ENCODE results near the gene TMPRSS4.

TMPRSS4 gene

DNA sequence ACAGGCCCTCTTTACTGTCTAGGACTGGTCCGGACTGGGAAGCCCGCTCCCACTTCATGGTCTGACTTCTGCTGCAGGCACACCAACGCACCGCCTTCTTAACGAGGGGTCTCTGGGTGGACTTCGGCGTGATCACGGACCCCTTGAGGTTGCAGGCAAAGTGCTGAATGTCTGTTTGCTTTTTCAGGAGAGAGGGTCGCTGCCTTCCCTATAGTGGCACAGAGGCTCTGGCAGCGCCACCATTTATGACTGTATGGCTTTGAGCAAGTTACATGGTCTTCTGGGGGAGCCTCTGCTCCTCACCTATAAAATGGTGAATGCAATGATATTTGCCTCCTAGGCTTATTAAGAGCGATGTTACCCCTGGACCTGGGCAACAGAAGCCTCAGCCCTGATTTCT is 77.1 kb downstream of the TMPRSS4 start:
- DNase-seq (ENCODE audit: low spot score) = no peak

DNA sequence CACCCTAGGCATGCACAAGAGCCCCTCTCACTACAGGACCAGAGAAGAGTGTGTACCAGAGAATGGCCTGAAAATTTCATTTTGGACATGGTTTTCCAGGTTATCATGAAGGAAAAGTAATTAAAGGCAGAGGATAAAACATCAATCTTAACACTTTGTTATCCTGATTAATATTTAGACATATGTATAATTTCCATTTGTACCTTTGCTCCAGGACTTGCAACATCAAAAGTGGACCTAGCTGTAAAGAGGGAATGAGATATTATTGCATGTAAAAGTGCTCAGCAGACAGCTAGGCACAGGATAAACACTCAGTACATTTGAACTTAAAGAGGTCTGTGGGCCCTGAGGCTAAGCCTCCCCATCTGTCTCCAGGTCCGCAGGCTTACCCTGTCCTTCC is 77.8 kb downstream of the TMPRSS4 start:
- DNase-seq (ENCODE audit: low spot score) = no peak

DNA sequence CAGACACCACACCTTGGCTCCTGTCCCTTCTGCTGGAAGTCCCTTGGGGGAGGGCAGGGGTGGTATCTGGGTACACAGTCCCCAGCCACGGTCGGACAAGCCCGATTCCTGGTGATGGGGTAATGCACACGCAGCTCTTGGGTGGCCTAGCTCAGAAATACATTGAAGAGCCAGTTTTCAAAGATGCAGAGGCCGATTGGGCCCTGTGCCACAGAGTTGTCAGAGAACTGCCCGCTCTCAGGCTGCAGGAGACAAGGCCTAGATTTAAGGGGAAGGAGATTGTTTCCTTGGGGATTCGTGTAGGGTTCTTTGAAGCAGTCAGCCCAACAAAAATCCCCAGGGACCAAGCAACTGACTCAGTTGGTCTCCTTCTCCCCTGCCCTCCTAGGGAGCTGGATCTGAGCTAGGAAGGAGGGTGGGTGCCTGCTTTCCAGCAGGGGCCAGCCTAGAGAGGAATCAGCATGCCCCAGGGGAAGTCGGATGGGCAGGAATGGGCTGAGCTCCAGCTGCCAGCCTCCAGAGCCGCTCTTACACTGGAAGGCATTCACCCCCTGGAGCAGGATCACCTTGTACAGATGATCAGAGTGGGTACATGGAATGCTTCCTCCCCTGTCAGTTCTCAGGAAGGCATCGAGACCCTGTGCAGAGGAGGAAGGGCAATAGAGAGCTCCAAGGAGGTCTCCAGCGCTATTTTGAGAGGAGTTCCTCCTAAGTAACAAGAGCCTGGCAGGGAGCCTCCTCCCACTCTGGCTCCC is 79.1 kb downstream of the TMPRSS4 start:
- DNase-seq (ENCODE audit: low spot score) = no peak

DNA sequence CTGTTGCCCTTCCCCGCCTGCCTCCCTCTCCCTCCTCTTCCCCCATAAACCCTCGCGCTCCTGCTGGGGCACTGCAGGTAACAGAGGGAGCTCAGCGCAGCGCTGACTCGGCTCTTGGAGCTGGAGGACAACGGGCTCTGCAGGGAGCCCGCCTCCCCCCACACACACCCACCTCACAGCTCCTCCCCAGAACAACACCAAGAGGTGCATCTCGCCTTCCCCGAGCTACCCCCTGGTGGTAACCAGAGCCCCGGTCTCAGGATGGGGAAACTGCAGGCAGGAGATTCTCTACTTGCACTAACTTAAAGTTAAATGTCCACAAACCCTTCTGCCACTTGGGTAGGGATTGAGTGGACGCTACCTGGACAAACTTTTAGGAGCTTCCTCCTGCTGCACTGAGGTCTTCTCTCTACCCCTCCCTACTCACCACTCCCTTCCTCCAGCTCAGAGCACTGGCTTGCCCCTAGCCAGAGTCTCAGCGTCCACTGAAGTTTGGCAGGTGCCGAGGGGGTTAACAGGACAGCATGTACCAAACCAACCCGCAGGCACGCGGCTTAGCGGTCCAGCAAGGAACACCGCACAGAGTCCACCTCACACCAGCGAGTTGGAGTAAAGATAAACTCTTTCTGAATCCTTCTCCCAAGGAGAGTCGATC is 79.8 kb downstream of the TMPRSS4 start:
- DNase-seq (ENCODE audit: low spot score) = peak; percentile 57

DNA sequence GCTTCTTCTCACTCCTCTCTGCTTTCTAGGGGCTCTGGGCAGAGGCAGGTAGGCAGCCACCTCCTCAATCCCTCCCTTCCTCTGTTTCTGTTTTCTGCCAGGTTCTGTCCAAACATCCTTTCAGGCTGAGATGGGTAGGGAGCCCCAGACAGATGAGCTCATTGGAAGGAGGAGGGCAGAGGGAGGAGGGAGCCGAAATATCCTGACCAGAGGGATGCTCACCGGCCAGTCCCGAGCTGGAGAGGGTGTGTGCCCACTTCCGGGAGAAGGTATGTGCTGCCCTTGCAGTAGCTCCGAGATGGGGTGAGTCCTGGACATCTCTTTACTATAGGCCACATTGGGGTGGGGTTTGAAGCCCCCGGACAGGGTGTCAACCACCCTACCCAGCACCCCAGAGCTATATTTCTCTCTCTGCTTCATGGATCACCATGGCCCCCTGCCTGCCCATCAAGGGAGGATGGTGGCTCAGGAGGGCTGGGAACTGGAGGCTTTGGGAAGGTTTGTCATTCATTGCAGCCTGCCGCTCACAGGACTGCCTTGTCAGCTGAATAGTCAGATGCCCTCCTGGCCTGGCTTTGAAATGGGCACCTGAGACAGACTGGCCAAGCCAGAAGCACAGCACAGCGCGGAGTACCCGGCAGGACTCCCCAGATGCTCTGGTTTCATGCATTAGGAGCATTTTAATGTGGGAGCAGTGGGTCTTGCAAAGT is 80.5 kb downstream of the TMPRSS4 start:
- no peak for DNase-seq (ENCODE audit: low spot score)

DNA sequence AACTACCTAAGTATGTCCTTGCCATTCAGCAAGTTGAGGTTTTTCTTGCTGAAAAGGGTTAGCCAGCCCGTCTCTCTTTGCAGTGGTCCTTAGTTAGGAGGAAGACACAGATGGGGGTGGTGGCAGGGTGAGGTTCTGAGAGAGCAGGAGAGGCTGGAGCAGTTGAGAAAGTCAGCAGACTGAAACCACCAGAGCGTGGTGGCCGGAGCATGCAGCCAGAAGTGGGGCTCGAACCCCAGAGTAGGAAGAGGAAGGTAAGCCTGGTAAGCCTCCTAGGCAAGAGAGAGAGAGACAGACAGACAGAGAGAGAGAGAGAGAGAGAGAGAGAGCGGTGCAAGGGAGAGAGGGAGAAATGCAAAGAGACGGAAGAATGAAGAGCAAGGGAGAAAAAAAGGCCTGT is 84.9 kb downstream of the TMPRSS4 start:
- DNase-seq (ENCODE audit: low spot score) = no peak

DNA sequence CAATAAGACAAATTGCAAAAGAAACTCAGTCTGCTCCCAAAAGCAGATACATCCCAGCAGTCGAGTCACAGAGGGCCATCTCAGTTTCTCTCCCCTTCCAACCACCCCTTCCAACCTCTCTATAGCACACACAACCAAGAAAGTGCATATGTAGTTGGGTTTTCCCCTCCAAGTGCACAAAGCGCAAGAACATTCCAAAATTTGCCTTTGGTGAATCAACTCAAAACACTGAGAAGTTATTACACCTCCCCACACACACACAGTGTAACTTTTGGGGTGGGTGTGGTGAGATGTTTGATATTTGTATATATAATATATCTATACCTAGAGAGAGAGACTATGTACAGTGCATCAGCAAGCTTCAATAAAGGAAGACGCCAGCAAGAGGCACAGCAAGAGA is 86.0 kb downstream of the TMPRSS4 start:
- DNase-seq (ENCODE audit: low spot score) = no peak

DNA sequence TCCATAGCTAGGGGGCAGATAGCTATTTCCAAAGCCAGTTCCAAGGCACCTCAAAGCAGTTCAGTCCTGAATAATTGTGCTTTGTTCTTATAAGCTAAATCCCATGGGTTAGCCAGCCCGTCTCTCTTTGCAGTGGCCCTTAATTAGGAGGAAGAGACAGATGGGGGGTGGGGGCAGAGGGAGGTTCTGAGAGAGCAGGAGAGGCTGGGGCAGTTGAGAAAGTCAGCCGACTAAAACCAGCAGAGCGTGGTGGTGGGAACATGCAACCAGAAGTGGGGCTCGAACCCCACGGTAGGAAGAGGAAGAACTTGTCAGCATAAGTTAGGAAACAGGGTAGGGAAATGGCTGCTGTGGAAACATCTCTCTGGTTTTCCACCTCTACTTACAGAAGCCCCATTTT is 86.6 kb downstream of the TMPRSS4 start:
- no peak for DNase-seq (ENCODE audit: low spot score)

DNA sequence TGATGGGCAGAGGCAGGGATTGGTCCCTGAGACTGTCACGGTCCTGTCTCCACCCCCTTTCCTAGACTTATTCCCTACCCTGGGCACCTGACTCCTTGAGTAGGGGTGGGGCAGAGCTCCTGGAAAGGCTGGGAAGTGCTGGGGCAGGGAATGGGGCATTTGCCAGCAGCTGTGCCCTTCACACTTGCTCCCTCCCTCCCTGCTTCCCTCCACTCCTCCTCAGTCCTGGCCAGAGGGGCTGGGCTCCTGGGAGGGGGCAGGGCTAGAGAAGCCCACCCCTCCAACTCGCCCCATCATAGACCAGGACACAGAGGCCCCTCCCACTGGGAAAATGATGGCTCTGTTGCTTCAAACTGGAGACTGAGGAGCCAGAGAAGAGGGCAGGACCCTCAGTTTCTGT is 88.0 kb downstream of the TMPRSS4 start:
- DNase-seq (ENCODE audit: low spot score) = no peak

DNA sequence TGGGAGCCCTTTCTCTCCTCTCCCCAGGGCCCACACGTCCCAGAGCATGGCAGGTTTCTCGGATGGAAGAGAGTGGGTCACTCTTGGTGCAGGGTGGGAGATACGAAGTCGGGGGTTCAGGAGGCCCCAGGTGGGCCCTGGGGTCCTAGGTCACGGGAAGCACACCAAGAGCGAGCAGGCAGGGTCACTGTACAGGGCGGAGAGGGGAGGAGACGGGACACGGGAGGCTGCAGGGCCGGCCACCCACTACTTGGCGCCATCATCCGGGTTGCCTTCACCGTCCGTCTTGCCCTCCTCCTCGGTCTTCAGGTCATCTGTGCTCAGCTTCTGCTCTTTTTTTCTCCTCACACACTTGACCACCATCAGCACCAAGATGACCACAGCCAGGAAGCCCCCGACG is 89.8 kb downstream of the TMPRSS4 start:
- DNase-seq (ENCODE audit: low spot score) = no peak

DNA sequence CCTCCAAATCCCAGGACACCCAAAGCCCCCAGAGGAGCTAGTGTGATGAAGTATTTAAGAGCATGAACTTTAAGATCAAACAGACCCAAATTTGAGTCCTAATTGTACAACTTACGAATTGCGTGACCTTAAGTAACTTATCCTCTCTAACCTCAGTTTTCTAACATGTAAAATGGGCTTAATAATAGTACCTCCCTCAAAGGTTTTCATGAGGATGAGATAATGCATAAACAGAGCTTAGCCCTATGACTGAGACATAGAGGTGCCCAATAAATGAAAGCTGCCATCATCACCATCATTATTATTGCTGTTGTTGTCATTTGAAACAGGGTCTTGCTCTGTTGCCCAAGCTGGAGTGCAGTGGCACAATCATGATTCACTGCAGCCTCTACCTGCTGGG is 90.4 kb downstream of the TMPRSS4 start:
- no peak for DNase-seq (ENCODE audit: low spot score)

DNA sequence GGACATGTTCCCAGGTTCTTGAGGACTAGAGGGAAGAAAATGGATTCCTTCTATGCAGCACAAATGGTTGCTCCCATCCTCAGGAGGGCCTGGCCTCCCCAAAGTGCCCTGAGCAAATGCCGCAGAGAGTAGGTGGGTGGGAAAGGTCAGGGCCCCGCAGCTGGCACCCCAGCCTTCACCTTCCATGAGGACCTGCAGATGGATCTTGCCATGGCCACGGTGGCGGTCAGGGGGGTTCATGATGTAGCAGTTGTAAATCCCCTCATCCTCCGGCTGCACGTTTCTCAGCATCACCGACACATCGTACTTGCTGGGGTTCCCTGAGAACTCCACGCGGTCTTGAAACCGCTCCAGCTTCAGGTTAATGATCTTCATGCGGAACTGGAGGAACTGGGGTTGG is 91.0 kb downstream of the TMPRSS4 start:
- DNase-seq (ENCODE audit: low spot score) = no peak

DNA sequence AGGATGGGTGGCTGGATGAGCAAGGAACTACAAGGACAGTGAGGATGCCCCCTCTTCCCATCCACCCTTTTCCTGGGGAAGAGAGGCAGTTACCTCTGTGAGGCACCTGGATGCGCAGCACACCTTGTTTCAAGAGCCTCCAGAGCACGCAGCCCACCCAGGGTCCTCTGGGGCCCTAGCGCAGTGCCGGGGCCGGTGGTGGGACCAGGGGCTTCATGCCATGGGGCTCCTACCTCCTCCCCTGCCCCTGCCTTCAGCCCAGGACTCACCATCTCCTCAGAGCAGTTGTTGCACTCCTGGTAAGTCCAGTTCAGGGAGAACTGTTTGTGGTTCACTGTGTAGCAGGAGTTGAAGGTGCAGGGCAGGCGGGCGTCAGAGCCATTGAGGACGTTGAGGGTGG is 91.4 kb downstream of the TMPRSS4 start:
- DNase-seq (ENCODE audit: low spot score) = no peak

DNA sequence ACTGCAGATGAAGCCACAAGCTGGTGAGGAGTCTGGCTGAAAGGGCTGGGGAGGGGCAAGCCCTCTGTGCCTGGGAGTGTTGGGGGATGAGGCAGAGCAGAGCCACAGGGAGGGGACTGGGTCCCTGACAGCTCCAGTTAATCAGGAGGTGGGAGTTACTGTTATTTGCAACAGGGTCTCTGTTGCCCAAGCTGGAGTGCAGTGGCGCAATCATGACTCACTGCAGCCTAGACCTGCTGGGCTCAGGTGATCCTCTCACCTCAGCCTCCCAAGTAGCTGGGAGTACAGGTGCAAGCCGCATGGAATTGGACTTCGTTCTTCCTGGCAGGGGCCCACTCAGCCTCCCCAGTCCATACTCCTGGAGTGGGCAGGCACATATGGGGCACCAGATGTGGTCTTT is 91.9 kb downstream of the TMPRSS4 start:
- no peak for DNase-seq (ENCODE audit: low spot score)

DNA sequence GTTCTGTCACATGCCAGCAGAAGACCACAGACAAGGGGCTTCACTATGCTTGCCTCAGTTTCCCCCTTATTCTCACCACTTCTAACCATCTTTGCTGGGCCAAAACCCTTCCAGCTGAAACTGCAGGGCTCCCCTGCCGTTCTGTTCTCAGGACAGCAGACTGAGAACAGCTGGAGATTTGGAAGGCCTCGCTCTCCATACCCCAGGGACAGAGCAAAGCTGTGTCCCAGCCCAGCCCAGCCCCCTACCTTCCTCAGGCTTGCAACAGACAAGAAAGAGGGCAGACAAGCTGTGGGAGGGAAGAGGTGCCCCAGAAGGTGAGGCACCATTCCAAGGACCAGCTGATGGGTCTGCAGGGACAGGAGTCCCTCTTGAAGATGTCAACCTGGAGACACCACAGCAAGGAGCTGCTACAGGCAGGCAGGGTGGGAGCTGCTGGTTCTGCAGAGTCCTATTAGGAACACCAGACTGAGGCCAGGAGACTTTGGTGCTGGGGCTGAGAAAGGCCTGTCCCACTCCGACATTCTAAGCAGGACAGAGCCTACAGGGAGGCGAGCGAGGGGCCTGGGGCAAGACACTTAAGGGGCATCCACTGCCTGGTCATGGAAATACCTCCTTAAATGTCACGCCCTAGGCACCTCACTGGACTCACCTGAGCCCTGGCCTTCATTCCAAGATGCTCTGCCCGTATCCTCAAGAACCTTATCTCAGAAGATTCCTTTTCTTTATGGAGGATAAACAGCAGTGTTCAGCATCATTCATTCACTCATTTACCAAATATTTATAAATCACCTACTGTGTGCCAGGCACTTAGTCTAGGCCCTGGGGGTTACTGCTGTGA is 92.6 kb downstream of the TMPRSS4 start:
- DNase-seq (ENCODE audit: low spot score) = no peak

DNA sequence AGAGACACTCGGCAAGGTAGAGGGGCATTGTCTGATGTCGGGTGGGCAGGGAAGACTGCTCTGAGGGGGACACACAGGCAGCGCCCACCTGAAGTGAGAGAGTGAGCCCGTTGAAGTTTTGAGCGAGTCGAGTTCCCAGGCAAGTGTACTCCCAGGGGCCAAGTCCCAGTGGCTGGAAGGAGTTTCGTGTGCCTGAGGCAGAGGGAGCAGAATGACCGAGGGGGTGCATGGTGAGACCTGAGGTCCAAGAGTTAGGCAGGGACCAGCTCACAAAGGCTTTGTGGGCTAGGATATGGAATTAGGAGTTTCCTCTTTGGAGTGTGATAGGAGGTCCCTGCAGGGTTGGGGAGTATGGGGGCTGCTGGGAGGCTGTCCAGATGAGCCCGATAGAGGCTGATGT is 93.4 kb downstream of the TMPRSS4 start:
- no peak for DNase-seq (ENCODE audit: low spot score)

DNA sequence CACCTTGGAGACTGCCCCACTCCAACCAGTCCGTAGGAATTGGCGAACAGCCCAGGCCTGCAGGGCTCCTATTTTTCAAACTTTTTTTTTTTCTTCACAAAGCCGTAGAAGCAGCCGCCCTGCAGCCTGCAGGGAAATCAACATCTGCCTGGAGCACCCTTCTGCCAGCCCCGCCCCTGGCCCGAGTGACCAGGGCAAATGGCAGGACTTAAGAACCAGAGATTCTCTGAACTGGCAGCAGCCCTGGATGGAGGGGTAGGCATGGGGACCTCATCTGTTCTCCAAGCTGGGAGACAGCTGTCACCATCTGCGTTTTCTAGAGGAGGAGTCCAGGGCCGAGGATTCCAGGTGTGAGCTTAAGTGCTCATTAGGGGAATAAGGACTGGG is 94.0 kb downstream of the TMPRSS4 start:
- no peak for DNase-seq (ENCODE audit: low spot score)
